Neural crest cell (in vitro differentiated cells): ENCODE measurements around the gene GCNT2. TPM values are rescaled to one million over a fixed set of nuclear protein-coding genes. Genes with fewer than 3 reads are reported as not detected.
"Not testable (repeated sequence)": the region's sequence is repeated elsewhere in the genome, so short reads cannot be mapped to it uniquely, and the experiment has no call there.

Experiments used
- DNase-seq: peaks from one replicate; pipeline ENCODE4 v3.0.0; 2021; ENCODE audit warnings: low read depth, mixed read lengths, low spot score
- H3K27ac Mint-ChIP-seq: one replicate; pipeline ENCODE4 v1.8.0; 2021; ENCODE audit warnings: mild to moderate bottlenecking, mixed read lengths; ENCODE audit not compliant: unreplicated experiment
- H3K27me3 Mint-ChIP-seq: 2 replicates; pipeline ENCODE4 v1.8.0; 2021; ENCODE audit warnings: low read depth, mild to moderate bottlenecking, mixed read lengths
- H3K36me3 Mint-ChIP-seq: 2 replicates; pipeline ENCODE4 v1.8.0; 2021; ENCODE audit warnings: low read depth, mild to moderate bottlenecking, mixed read lengths
- H3K4me1 Mint-ChIP-seq: 2 replicates; pipeline ENCODE4 v1.8.0; 2021; ENCODE audit warnings: mixed read lengths
- H3K4me3 Mint-ChIP-seq: one replicate; pipeline ENCODE4 v1.8.0; 2021; ENCODE audit warnings: mild to moderate bottlenecking, mixed read lengths
- H3K9me3 Mint-ChIP-seq: 2 replicates; pipeline ENCODE4 v1.8.0; 2021; ENCODE audit warnings: mixed read lengths
- total RNA-seq: library from RNA; stranded (reverse); gene quantifications from 2 replicates; pipeline ENCODE4 v1.2.1, GENCODE V29; 2021
- TF ChIP-seq, protein P1 (sequence below): fragments of 200-600 bp; sonication (generic); conservative IDR thresholded peaks from 2 replicates; pipeline ENCODE4 v1.5.0; 2021; ENCODE audit warnings: antibody characterized with exemption, mild to moderate bottlenecking

The GCNT2 gene
- total RNA-seq, 1 donor from 2014 or later: 6.4 TPM

DNA sequence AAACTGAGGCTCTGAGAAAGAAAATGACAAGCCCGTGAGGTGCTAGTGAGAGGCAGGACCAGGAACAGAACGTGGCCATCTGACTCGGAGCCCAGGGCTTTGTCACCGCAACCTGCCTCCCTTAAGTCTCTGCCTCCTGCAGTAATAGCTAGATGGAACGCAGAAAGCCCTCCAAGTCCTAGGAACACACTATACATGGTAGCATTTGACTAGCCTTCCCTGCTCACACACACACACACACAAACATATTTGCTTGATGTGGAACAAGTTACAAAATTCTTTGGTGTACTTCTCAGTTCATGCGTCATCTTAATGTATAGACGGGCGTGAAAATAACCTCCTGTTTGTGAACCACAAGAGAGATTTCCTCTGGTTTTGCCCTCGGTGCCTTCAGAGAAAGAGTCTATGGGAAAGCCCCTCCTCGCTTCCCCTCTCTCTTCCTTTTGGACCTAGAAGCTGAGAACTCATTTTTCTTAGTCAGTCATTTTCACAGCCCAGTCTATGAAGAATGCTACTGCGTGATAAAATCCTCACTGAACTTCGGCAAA is 134.4 kb downstream of the GCNT2 start:
- no peak for DNase-seq
- TF ChIP-seq, protein P1, sequence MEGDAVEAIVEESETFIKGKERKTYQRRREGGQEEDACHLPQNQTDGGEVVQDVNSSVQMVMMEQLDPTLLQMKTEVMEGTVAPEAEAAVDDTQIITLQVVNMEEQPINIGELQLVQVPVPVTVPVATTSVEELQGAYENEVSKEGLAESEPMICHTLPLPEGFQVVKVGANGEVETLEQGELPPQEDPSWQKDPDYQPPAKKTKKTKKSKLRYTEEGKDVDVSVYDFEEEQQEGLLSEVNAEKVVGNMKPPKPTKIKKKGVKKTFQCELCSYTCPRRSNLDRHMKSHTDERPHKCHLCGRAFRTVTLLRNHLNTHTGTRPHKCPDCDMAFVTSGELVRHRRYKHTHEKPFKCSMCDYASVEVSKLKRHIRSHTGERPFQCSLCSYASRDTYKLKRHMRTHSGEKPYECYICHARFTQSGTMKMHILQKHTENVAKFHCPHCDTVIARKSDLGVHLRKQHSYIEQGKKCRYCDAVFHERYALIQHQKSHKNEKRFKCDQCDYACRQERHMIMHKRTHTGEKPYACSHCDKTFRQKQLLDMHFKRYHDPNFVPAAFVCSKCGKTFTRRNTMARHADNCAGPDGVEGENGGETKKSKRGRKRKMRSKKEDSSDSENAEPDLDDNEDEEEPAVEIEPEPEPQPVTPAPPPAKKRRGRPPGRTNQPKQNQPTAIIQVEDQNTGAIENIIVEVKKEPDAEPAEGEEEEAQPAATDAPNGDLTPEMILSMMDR: no peak
- Mint-ChIP-seq H3K9me3 (no peaks in the 10 kb centered on the region), H3K36me3 (no peaks in the 10 kb centered on the region), H3K4me3 (no peak overlapping the region), H3K27ac (no peak overlapping the region), H3K4me1 (no peaks in the 10 kb centered on the region), H3K27me3 (peaks cover 14% of the 10 kb centered on the region)

DNA sequence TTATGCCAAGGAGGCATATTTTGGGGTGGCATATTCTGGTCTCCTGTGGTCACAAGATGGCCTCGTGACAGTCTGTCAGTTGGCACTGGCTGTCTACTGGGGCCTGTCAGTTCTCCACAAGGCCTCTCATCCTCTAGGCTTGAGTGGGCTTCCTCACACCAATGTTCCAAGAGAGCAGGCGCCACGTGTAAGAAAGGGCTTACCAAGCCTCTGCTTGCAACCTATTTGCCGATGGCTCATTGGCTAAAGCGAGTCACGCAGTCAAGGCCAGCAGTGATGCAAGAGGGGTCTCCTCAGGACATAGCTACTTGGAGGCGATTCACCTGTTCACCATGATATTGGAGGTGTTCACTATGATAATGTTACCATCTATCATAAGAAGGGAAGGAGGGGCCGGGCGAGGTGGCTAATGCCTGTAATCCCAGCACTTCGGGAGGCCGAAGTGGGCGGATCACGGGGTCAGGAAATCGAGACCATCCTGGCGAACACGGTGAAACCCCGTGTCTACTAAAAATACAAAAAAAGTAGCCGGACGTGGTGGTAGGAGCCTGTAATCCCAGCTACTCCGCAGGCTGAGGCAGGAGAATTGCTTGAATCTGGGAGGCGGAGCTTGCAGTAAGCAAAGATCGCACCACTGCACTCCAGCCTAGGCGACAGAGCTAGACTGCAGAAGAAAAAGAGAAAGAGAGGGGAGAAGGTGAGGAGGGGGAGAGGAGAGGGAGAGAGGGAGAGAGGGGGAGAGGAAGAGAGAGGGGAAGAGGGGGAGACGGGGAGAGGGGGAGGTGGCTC is 138.0 kb downstream of the GCNT2 start:
- Mint-ChIP-seq H3K4me1 (no peaks in the 10 kb centered on the region), H3K36me3 (peaks cover 4% of the 10 kb centered on the region), H3K9me3 (peaks cover 5% of the 10 kb centered on the region), H3K27me3 (peaks cover 11% of the 10 kb centered on the region), H3K27ac (no peak overlapping the region), H3K4me3 (peak overlapping the region; percentile 80)
- TF ChIP-seq, protein P1: no peak
- no peak for DNase-seq

DNA sequence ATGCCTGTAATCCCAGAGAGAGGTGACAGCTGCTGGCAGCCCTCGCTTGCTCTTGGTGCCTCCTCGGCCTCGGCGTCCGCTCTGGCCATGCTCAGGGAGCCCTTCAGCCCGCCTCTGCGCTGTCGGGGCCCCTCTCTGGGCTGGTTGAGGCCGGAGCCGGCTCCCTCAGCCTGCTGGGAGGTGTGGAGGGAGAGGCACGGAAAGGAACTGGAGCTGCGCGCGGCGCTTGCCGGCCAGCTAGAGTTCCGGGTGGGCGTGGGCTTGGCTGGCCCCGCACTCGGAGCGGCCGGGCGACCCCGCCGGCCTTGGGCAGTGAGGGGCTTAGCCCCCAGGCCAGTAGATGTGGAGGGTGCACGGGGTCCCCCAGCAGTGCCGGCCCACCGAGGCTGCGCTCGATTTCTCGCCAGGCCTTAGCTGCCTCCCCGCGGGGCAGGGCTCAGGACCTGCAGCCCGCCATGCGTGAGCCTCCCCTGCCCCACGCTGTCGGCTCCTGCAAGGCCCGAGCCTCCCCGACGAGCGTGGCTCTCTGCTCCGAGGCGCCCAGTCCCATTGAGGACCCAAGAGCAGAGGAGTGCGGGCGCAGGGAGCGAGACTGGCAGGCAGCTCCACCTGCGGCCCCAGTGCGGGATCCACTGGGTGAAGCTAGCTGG is 138.7 kb downstream of the GCNT2 start:
- no peaks in the 10 kb centered on the region for H3K4me1 Mint-ChIP-seq
- H3K27ac Mint-ChIP-seq: no peak overlapping the region
- H3K9me3 Mint-ChIP-seq: peaks cover 9% of the 10 kb centered on the region
- peaks cover 11% of the 10 kb centered on the region for H3K27me3 Mint-ChIP-seq
- H3K36me3 Mint-ChIP-seq: peaks cover 4% of the 10 kb centered on the region
- TF ChIP-seq, protein P1: no peak
- DNase-seq: peak; percentile 9
- no peak overlapping the region for H3K4me3 Mint-ChIP-seq

DNA sequence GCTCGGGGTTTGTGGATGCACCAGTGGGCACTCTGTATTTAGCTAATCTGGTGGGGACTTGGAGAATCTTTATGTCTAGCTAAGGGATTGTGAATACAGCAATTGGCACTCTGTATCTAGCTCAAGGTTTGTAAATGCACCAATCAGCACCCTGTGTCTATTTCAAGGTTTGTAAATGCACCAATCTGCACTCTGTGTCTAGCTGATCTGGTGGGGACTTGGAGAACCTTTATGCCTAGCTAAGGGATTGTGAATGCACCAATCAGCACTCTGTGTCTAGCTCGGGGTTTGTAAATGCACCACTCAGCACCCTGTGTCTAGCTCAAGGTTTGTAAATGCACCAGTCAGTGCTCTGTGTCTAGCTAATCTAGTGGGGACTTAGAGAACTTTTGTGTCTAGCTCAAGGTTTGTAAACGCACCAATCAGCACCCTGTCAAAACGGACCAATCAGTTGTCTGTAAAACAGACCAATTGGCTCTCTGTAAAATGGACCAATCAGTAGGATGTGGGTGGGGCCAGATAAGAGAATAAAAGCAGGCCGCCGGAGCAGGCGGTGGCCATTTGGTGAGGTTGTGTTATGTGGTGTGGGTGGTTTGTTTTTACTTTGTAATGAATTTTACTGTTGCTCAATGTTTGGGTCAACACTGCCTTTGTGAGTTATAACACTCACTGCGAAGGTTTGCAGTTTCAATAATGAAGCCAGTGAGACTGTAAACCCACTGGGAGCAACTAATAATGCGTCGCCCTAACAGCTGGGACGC is 139.5 kb downstream of the GCNT2 start:
- not testable (repeated sequence) for H3K4me1 Mint-ChIP-seq, H3K36me3 Mint-ChIP-seq, DNase-seq, H3K27me3 Mint-ChIP-seq, H3K27ac Mint-ChIP-seq
- Mint-ChIP-seq H3K9me3 (peaks cover 12% of the 10 kb centered on the region), H3K4me3 (peak overlapping the region; percentile 61)

DNA sequence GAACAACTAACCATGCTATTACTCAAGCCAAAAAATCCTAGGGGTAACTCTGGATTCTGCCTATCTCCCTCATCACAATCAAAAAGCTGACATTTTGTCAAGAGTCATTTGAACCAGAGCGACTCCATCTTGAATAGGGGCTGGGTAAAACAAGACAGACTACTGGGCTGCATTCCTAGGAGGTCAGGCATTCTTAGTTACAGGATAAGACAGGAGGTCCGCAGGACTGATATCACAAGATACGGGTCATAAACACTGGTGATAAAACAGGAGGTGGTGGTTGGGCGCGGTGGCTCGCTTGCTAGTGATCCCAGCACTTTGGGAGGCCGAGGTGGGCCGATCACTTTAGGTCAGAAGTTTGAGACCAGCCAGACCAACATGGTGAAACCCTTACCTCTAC is 141.1 kb downstream of the GCNT2 start:
- Mint-ChIP-seq H3K4me3 (no peak overlapping the region), H3K9me3 (peaks cover 14% of the 10 kb centered on the region), H3K27ac (no peak overlapping the region), H3K36me3 (peaks cover 4% of the 10 kb centered on the region), H3K27me3 (peaks cover 16% of the 10 kb centered on the region), H3K4me1 (no peaks in the 10 kb centered on the region)
- TF ChIP-seq, protein P1: no peak
- no peak for DNase-seq
